ENCODE data around the gene ERFE. TPM values are rescaled to one million over a fixed set of nuclear protein-coding genes. Genes with fewer than 3 reads are reported as not detected.

ERFE gene
- total RNA-seq, 4 donors from 2014 or later: 0.85 TPM; not detected in 3

DNA sequence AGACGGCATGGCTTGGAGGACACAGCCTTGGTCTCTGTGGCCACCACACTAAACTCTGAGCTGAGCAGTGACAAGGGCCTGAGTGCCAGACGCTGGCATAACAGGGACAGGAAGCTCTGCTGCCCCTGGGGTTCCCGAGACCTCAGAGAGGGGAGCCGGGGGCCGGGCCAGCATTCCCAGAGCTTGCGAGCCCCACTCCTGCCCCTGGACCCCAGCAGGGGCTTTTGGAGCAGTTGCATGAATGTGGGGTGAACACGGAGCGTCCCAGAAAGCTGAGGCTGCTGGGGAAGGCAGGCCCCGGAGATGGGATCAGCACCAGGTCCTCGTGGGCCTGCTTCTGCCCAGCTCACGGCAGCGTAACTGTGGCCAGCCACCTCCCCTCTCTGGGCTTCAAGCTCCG lies 7.6 kb upstream of the ERFE start:
- TF ChIP-seq, protein P1, sequence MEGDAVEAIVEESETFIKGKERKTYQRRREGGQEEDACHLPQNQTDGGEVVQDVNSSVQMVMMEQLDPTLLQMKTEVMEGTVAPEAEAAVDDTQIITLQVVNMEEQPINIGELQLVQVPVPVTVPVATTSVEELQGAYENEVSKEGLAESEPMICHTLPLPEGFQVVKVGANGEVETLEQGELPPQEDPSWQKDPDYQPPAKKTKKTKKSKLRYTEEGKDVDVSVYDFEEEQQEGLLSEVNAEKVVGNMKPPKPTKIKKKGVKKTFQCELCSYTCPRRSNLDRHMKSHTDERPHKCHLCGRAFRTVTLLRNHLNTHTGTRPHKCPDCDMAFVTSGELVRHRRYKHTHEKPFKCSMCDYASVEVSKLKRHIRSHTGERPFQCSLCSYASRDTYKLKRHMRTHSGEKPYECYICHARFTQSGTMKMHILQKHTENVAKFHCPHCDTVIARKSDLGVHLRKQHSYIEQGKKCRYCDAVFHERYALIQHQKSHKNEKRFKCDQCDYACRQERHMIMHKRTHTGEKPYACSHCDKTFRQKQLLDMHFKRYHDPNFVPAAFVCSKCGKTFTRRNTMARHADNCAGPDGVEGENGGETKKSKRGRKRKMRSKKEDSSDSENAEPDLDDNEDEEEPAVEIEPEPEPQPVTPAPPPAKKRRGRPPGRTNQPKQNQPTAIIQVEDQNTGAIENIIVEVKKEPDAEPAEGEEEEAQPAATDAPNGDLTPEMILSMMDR (IDR thresholded peaks at IDR 0.05; ENCODE audit: low read depth): no peak

DNA sequence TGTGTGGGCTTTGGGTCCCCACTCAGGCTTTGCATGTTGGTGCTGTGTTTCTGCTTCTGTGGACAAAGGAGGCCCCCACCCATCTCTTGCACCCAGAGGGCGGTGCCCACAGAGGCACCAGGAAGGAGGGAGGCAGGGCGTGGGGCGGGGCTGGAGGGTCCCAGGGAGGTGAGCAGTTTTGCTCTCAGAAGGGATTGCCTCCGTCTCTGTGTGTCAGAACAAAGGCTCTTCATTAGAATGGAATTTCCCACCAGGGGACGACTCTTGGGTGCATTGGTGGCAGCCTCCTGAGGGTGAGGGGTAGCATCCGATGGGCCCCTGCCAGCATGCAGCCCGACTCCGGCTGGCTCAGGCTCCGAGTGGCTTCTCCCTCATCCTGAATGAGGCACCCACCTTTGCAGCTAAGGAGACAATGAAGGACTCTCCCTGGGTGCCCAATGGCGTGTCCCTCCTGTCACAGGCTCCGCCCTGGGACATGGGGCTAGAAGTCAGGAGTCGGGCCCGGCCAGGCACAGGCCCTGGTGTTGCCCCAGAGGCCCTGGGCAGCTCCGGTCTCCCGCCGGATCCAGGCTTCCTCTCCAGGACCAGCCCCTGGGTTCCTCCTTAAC lies 7.0 kb upstream of the ERFE start:
- TF ChIP-seq, protein P1 (IDR thresholded peaks at IDR 0.05; ENCODE audit: low read depth): no peak

DNA sequence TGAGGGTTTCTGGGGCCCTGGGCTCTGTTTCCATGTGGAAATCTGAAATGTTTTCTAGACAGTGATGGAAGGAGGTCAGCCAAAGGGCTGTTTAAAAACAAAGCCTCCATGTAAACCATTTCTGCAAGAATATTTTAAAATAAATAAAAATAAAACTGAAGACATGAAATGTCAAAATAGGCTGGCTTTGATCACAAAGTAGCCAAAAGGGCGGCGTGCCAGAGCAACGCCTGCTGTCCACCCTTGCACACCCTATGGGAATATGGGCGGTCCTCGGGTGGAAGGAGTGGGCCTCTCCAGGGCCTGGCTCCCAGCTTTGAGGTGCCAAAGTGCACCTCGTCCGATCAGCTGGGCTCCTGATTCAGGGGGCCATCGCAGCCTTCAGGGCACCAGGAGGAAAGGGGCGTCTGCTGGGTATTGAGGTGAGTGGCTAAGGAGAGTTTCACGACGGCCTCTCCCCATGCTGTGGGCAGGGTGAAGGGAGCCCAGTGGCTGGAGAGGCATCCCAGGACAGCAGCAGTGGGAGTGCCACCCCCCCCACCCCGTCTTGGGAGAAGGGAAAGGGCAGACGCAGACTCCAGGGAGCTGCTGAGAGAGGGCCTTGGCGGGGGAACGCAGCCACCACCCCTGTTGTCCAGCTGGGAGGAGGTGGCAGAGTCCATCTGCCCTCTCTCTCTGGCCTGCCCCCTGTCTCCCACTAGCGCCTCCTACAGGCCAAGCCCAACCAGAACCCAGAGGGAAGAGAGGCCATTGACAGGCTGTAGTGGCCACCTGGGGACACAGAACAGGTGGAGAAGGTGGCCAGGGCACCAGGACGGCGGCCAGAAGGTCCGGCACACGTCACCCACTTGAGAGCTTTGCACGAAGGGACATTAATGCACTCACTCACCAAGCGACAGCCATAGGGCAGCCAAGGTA lies 5.7 kb upstream of the ERFE start:
- TF ChIP-seq, protein P1 (IDR thresholded peaks at IDR 0.05; ENCODE audit: low read depth): no peak

DNA sequence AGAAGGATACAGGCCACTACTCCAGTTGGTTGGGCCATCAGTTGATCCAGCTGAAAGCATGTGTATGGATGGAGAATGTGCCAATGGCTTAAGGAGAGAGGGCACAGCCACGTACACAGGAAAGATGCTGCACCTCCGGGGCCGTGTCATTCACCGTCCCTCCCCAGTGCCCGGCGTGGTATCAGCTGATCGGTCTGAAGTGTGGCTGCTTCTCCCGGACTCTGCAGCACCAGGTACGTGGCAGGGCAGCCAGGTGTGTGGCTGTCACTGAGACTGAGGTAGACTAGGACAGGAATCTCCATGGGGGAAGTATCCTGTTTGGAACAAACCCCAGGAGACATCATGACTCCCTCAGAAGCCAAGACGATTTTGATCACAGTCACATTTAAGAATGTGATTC lies 4.2 kb upstream of the ERFE start:
- TF ChIP-seq, protein P1 (IDR thresholded peaks at IDR 0.05; ENCODE audit: low read depth): no peak

DNA sequence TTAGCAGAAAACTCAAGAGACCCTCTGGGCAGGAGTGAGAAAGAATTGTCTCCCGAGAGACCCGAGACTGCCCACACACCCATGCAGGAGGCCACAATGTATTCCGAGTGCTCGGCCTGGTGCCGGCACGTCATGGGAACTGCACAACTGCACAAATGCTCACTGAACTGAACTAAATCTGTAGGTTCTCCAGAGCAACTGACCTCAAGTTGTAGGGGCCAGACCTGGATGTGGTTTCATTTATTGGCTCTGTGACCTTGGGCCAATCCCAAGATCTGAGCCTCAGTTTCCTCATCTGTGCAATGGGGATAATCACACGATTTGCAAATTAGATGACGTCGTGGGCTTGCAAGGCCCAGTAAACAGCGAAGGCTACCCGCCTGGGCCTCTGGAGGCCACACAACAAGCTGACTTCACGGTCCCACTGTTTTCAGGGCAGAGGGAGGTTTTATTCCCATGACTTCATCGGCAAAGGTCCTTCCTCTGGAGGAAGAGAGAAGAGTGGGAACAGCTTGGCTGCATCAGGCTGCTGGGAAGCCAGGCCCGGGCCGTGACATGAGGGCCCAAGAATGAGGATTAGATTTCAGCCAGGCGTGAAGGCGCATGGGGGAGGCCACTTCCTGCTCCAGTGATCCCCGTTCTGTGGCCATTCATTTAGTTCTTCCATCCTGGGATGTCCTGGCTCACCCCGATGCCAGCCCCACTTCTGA lies 3.6 kb upstream of the ERFE start:
- TF ChIP-seq, protein P1 (IDR thresholded peaks at IDR 0.05; ENCODE audit: low read depth): no peak

DNA sequence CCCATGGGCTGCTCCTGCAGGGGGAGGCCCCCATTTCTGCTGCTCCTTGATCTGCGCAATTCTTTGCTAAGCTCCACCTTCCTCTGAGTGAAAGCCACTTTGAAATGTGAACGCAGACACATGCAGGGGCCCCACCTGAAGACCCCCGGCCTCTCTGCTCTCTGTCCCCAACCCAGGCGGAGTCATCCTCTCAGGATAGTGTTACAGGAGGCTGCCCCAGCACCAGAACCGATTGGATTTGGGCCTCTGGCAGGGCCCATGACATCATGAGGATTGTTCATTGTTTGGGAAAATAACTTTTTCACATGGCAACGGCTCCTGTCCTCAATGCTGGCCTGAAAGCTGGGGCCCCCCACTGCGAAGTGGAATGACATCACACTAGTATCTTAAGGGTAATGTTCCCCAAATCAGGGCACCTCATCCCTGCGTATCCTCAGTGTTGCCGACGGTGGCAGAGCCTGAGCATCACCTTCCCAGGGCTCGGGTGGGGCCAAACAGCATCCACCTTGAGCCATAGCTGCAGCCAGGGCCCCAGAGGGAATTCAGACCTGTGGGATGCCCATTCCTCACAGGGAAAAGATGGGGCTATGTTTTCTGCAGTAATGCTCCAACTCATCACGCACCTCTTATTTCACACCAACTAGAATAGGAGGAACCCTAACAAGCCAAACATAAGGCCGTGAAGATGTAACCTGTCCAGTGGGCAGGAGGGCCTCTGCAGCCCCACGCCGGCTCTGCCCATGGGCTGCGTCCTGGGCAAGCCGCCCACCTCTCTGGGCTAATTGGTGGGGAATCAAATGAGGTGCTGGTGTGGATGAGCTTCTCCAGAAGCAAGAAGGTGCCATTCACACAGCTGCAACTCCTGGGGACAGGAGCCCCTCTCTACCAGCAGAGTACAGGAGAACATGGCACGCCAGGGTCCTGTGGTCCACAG lies 2.7 kb upstream of the ERFE start:
- TF ChIP-seq, protein P1 (IDR thresholded peaks at IDR 0.05; ENCODE audit: low read depth): no peak

Measured in subcutaneous adipose tissue (tissue), 4 donors.